Neuron (in vitro differentiated cells): ENCODE measurements around the gene ZNF625.

Experiments used
- H2AFZ ChIP-seq: one replicate; pipeline ENCODE4 v1.6.1; 2013; ENCODE audit warnings: low read depth, mild to moderate bottlenecking, inconsistent platforms, low read length, moderate library complexity
- H3K27me3 ChIP-seq: one replicate; pipeline ENCODE4 v1.6.1; 2013; ENCODE audit warnings: low read length; ENCODE audit not compliant: insufficient read depth
- H3K36me3 ChIP-seq: one replicate; pipeline ENCODE4 v1.6.1; 2013; ENCODE audit warnings: low read length; ENCODE audit not compliant: insufficient read depth
- H3K4me1 ChIP-seq: one replicate; pipeline ENCODE4 v1.6.1; 2013; ENCODE audit warnings: low read length; ENCODE audit not compliant: insufficient read depth
- H3K4me3 ChIP-seq: 2 replicates; pipeline ENCODE4 v1.5.1; 2013; ENCODE audit warnings: mild to moderate bottlenecking, low read length, moderate library complexity
- H3K9me3 ChIP-seq: one replicate; pipeline ENCODE4 v1.6.1; 2013; ENCODE audit warnings: low read length

Gene ZNF625

DNA sequence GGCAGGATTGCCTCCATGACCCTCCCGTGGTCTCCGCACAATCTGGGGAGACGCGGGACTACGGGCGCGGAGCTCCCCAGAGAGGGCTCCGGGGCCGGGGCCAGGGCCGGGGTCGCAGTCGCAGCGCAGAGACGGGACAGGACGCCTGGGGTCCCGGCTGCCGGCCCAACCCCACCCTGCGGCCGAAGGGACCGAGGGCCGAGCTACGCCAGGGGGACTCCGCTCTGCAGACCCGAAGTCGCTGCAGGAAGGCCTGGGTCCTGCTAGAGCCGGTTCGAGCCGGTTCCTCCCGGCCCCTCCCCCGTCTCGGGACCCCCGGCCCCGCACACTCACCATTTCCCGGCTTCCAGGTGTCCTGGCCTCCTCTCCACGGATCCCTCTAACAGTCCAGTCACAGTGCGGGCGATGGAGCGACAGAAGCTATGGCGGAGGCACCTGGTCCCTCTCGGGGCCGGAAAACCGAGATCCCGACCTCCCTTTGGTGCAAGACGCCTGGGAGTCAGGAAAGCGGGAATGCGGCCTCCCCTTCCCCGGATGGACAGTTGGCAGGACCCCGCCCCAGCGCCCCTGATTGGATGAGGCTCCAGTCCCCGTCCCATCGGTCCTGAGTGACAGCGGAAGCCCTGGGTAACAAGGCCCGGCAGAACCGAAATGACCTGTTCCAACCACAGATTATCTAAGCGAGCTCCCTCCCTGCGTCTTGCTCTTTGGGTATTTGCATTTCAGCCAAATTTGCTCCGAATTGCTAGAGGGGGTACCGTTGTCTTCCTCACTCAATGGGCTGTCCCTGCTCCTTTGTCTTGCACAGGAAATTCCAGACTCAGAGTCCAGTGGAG lies at the start of gene ZNF625:
ZNF625 (minus strand) TSS at position 512 of the 836 bp plus-strand sequence; CDS start at position 336, 176 bp downstream.
- Histone ChIP-seq H2AFZ (peak within 1 kb of the TSS; percentile 29), H3K4me3 (peak within 1 kb of the TSS; percentile 72), H3K27me3 (no peaks in the 10 kb centered on the region), H3K9me3 (peaks cover 32% of the 10 kb centered on the region), H3K36me3 (peaks cover 37% of the 10 kb centered on the region), H3K4me1 (peaks cover 14% of the 10 kb centered on the region)

DNA sequence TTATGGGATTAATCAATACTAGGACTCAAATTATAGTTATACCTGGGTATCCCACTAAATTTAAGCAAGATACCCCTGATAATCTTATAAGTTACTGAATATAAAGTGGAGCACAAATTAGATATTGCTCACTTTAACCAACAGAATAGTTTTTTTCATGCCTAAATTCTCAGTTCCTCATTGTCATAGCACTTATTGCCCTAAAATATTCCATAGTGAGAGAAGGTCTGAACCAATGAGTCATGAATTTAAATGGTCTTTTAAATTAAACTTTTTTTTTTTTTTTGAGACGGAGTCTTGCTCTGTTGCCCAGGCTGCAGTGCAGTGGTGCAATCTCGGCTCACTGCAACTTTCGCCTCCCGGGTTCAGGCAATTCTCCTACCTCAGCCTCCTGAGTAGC lies 48.8 kb upstream of the ZNF625 start:
- Histone ChIP-seq H2AFZ (no peak overlapping the region), H3K4me3 (no peak overlapping the region), H3K27me3 (no peaks in the 10 kb centered on the region), H3K9me3 (peaks cover 27% of the 10 kb centered on the region), H3K4me1 (no peaks in the 10 kb centered on the region), H3K36me3 (no peaks in the 10 kb centered on the region)

DNA sequence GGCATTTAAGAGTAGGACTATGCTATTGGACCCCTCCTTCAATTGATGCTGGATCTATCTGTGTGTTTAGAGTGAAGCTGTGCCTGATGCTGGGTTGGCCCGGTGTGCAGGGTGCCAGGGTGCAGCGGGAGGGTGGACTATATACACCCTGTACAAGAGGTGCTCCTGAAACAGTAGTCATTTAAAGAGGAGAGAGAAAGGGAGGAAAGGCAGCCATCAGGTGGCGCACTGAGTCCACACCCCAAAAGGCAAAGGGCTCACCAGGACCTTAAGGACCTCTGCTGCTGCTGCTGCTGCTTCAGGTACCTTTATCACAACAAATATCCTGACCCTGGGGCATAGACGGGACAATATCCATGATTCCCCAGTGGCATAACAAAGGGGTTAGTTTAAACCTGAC lies 45.7 kb upstream of the ZNF625 start:
- no peaks in the 10 kb centered on the region for H3K4me1 ChIP-seq
- no peak overlapping the region for H3K4me3 ChIP-seq
- H3K27me3 ChIP-seq, result no peaks in the 10 kb centered on the region
- peaks cover 23% of the 10 kb centered on the region for H3K9me3 ChIP-seq
- no peaks in the 10 kb centered on the region for H3K36me3 ChIP-seq
- H2AFZ ChIP-seq, result no peak overlapping the region

DNA sequence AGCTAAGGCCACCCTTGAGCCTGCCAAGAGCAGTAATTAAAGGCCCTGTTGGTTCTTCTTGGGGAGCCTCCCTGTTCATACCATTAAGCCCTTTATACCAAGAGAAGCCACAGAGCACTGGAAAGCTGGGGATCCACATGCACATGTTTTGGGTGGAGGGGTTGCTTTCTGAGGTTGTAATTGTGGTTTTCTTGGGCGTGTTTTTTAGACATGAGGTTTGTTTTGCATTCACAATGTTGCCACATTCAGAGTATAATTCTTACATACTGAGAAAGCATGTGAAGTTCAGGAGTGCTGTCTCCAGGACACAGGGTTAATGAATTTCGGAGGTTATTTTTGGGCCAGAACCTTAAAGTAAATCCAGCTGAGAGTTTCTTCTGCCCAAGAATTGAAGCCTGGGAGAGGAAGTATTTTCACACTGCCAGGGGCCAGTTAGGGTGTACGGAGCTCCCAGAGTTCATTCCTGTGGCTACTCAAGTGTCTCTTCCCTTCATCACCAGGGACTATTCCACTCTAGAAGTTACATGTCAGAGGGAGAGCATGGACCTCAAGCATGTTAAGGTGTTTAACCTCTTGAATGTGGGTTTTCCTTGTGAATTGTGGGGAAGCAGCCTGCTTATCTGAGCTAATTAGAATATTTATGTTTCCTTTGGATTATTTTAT lies 43.4 kb upstream of the ZNF625 start:
- Histone ChIP-seq H3K4me1 (no peaks in the 10 kb centered on the region), H3K4me3 (no peak overlapping the region), H3K36me3 (no peaks in the 10 kb centered on the region), H2AFZ (no peak overlapping the region), H3K27me3 (no peaks in the 10 kb centered on the region), H3K9me3 (peaks cover 29% of the 10 kb centered on the region)

DNA sequence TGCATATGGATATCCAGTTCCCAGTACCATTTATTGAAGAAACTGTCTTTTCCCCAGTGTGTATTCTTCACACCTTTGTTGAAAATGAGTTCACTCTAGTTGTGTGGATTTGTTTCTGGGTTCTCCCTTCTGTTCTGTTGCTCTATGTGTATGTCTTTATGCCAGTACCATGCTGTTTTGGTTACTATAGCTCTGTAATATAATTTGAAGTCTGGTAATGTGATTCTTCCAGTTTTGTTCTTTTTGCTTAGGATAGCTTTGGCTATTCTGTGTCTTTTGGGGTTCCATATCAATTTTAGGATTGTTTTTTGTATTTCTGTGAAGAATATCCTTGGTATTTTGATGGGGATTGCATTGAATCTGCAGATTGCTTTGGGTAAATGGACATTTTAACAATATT lies 41.6 kb upstream of the ZNF625 start:
- Histone ChIP-seq H2AFZ (no peak overlapping the region), H3K4me3 (no peak overlapping the region), H3K9me3 (peaks cover 38% of the 10 kb centered on the region), H3K4me1 (no peaks in the 10 kb centered on the region), H3K27me3 (no peaks in the 10 kb centered on the region), H3K36me3 (peaks cover 3% of the 10 kb centered on the region)

DNA sequence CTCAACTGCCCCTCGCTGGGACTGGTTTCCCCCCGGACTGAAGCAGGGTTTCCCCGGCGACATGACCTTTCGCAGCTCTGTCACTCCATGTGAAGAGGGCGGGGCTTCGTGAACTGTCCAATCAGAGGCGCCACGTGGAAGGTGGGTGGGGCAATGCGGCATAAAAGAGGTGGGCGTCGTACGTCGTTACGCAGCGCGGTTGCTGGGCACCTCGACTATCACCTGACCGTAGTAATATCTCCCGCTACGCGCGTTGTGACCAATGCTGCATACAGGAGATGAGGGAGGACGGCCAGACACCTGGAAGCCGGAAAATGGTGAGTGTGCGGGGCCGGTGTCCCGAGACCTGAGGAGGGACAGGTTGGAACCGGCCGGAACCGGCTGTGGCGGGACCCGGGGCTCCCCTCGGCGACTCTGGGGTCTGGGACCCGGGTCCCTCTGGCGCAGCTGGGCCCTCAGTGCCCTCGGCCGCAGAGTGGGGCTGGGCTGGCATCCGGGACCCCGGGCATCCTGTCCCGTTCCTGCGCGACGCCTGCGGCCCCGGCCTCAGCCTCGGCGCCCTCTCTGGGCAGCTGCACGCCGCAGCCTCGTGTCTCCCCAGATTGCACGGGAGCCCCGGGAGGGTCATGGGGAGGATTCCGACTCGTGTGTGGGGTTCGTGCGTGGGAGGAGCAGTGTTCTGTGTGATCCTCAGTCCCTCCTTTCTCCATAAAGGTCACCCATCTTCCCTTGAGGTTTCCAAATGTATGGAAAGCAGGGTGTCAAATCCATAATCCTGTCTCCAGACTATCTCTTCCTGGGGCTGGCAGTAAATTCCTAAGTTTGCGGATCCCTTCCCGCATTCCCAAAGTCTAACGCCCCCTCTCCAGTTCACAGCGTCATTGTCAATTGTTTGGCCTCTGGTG lies 38.5 kb upstream of the ZNF625 start:
- peaks cover 18% of the 10 kb centered on the region for H3K36me3 ChIP-seq
- no peaks in the 10 kb centered on the region for H3K27me3 ChIP-seq
- H3K4me1 ChIP-seq, result no peaks in the 10 kb centered on the region
- H3K9me3 ChIP-seq, result peaks cover 45% of the 10 kb centered on the region
- H2AFZ ChIP-seq, result no peak overlapping the region
- H3K4me3 ChIP-seq, result peak overlapping the region; percentile 41

DNA sequence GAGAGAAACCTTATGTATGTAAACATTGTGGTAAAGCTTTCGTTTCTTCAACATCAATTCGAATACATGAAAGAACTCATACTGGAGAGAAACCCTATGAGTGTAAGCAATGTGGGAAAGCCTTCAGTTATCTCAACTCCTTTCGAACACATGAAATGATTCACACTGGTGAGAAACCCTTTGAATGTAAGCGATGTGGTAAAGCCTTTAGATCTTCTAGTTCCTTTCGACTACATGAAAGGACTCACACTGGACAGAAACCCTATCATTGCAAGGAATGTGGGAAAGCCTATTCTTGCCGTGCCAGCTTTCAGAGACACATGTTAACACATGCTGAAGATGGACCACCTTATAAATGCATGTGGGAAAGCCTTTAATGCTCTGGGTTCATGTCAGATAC lies 31.1 kb upstream of the ZNF625 start:
- peaks cover 77% of the 10 kb centered on the region for H3K9me3 ChIP-seq
- H3K27me3 ChIP-seq, result no peaks in the 10 kb centered on the region
- no peaks in the 10 kb centered on the region for H3K4me1 ChIP-seq
- H2AFZ ChIP-seq, result no peak overlapping the region
- H3K36me3 ChIP-seq, result peaks cover 70% of the 10 kb centered on the region
- no peak overlapping the region for H3K4me3 ChIP-seq

DNA sequence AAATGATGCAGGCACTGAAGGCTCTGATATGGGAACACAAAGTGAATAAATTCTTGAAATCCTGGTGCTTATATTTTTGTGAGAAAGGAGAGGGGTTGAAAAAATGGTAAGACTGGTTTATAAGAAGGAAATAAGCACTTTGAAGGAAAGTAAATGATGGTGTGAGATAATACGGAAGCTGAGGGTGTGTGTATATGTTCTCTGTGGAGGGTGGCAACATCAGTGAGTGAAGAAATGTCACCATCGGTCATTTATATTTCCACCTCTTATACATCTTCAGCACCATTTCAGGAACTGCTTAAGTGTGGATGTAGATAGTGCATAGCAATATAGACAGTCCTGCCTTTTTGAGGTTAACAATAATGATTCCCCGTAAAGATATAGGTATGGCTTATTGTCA lies 23.8 kb upstream of the ZNF625 start:
- H3K36me3 ChIP-seq, result peaks cover 22% of the 10 kb centered on the region
- no peaks in the 10 kb centered on the region for H3K27me3 ChIP-seq
- peaks cover 49% of the 10 kb centered on the region for H3K9me3 ChIP-seq
- H3K4me1 ChIP-seq, result no peaks in the 10 kb centered on the region
- no peak overlapping the region for H2AFZ ChIP-seq
- no peak overlapping the region for H3K4me3 ChIP-seq

DNA sequence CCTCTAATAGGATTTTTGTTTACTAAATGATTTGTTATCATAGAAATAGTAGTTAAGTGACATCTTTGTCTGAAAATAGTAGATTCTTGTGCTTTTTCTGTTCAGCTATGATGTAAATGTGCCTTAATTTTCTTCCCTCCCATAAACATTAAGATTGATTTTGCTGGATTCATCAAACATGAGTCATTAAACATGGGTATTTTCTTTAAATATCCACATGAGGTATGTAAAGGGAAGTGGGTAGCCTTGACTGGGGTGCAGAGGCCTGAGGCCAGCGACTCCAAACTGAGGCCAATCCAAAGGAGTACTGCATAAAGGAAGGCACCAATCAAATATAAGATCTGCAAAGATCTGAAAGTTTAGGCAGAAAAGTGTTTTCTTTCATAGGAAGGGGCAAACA lies 10.1 kb upstream of the ZNF625 start:
- H3K27me3 ChIP-seq, result no peaks in the 10 kb centered on the region
- peaks cover 8% of the 10 kb centered on the region for H3K4me1 ChIP-seq
- H3K36me3 ChIP-seq, result peaks cover 25% of the 10 kb centered on the region
- peaks cover 14% of the 10 kb centered on the region for H3K9me3 ChIP-seq
- no peak overlapping the region for H2AFZ ChIP-seq
- no peak overlapping the region for H3K4me3 ChIP-seq

DNA sequence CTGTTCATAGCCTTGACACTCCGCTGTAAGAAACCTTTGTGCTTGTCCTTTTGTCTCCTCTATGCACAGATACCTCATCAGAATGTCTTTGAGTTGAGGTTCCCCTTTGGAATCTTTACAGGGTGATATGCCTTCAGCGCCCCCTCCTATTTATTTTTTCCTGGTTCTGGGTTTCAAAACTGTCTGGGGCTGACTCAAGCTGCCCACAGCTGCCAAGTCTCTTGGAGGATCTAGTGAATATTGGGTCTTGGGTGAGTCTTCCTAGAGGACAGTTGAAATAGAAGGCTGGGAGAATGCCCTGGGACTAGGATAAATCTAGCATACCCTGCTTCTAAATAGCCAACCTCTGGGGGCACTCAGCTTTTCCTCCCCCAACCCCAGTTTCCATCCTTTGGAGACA lies 7.3 kb upstream of the ZNF625 start:
- H3K4me3 ChIP-seq, result peak overlapping the region; percentile 78
- H3K4me1 ChIP-seq, result peaks cover 8% of the 10 kb centered on the region
- peaks cover 9% of the 10 kb centered on the region for H3K36me3 ChIP-seq
- H3K9me3 ChIP-seq, result peaks cover 6% of the 10 kb centered on the region
- H2AFZ ChIP-seq, result peak overlapping the region; percentile 28
- no peaks in the 10 kb centered on the region for H3K27me3 ChIP-seq

DNA sequence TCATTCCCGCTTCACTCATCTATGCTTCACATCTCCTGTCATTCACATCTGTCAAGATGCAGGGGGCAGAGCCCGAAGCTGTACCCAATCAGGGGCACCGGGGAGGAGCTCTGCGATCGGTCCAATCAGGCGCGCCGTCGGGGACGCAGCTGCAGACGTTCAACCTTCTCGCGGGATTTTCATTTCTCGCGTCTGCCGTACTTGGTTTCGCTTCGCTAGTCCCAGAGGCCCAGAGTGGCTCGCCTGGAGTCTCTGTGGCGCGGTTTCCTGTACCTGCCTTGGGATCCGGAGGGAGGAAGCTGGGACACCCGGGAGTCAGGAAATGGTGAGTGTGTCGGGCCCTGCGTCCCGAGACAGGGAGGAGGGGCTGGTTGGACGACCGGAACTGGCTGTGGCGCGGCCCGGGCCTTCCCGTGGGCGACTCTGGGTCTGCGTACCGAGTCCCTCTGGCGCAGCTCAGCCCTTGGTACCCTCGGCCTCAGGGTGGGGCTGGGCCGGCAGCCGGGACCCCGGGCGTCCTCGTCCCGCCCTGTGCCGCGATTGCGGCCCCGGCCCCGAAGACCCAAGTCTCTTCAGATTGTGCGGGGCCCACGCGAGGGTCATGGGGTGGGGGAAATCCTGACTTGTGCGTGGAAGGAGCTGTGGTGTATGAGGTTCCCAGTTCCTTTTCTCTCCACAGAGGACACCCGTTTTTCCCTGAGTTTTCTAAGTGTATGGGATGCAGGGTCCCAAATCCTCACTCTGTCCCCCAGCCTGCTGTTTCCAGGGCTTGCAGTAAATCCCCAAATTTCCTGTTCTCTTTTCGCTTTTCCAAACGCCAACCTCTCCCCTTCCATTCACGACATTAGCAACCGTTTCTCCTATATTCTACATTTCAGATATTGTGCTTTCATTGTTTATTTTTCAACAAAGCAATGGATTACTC lies 6.6 kb upstream of the ZNF625 start, which contains the start of gene ZNF136:
ZNF136 (plus strand) TSS at position 215 of the 925 bp plus-strand sequence; CDS start at position 323, 108 bp downstream.
- H3K27me3 ChIP-seq, result no peaks in the 10 kb centered on the region
- peaks cover 3% of the 10 kb centered on the region for H3K9me3 ChIP-seq
- H3K4me3 ChIP-seq, result peak within 1 kb of the TSS; percentile 78
- peaks cover 7% of the 10 kb centered on the region for H3K36me3 ChIP-seq
- H2AFZ ChIP-seq, result peak within 1 kb of the TSS; percentile 28
- peaks cover 8% of the 10 kb centered on the region for H3K4me1 ChIP-seq

DNA sequence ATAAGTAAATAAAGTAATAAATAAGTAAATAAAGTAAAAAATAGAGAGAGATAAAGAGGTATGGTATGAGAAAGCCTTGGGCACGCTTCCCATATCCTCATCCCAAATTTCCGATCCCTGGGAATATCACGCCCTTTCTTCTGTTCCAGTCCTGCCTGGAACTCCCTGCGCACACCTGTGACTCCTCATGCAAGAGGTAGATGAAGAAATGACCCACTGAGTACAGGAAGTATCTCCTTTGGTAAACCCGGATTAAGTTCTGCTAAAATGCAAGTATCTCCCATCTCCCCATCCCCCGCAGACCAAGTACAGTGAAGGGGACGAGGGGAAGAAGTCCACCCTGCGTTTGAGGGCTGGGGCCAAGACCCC lies 6.0 kb upstream of the ZNF625 start:
- Histone ChIP-seq H3K4me3 (peak overlapping the region; percentile 78), H3K36me3 (peaks cover 7% of the 10 kb centered on the region), H3K27me3 (no peaks in the 10 kb centered on the region), H3K9me3 (peaks cover 3% of the 10 kb centered on the region), H3K4me1 (peaks cover 8% of the 10 kb centered on the region), H2AFZ (peak overlapping the region; percentile 28)
